T-cell (primary cell): ENCODE measurements around the gene TGM2. TPM values are rescaled to one million over a fixed set of nuclear protein-coding genes. Genes with fewer than 3 reads are reported as not detected.

Experiments used
- ATAC-seq, 4 experiments: fragments of 200-7000 bp in 3 of 4; fragments of 150-1000 bp in 1 of 4; cut with Tn5 transposase; replicated peaks in 1 of 4; 1 replicate in 3 of 4; 2 replicates in 1 of 4; pipeline ENCODE4 v1.10.0; 2021; ENCODE audit warnings: moderate library complexity in 3 of 4, mild to moderate bottlenecking in 2 of 4, moderate number of reproducible peaks in 1 of 4
- CTCF ChIA-PET, 2 donors: fragments of 300-600 bp; sonication (Branson Sonifier 250); formaldehyde crosslinking; loops; one replicate each; lab custom pipeline; 2022; ENCODE audit warnings: antibody characterized with exemption in 2 of 2; lab: Charles Lee
- POLR2A ChIA-PET, 2 donors: fragments of 300-600 bp; sonication (Branson Sonifier 250); formaldehyde crosslinking; loops; one replicate each; lab custom pipeline; 2022; ENCODE audit warnings: antibody characterized with exemption in 2 of 2; lab: Charles Lee
- DNase-seq, 35 experiments: peaks; one replicate each; pipeline versions ENCODE4 v3.0.0 to v3.0.0-alpha.2; 2013 to 2023
- H3K27ac ChIP-seq: one replicate; pipeline ENCODE4 v1.5.1; 2013; ENCODE audit warnings: low read length
- H3K27me3 ChIP-seq, 2 experiments: replicated peaks in 1 of 2; 1 replicate in 1 of 2; 2 replicates in 1 of 2; pipeline versions ENCODE4 v1.6.1 to v1.7.0; 2013; ENCODE audit warnings: low read length in 1 of 2, mixed read lengths in 1 of 2; ENCODE audit not compliant: control insufficient read depth in 2 of 2, insufficient read depth in 2 of 2; ENCODE audit errors: extremely low read depth in 1 of 2
- H3K36me3 ChIP-seq, 2 donors: 1 replicate in 1 of 2; 2 replicates in 1 of 2; pipeline versions ENCODE4 v1.6.1 to v1.7.0; 2013; ENCODE audit warnings: low read length in 1 of 2; ENCODE audit not compliant: control insufficient read depth in 2 of 2, insufficient read depth in 1 of 2; ENCODE audit errors: extremely low read depth in 1 of 2
- H3K4me1 ChIP-seq, 2 experiments: 1 replicate in 1 of 2; 2 replicates in 1 of 2; pipeline versions ENCODE4 v1.6.1 to v1.7.0; 2013; ENCODE audit warnings: low read length in 2 of 2, mixed read lengths in 1 of 2; ENCODE audit not compliant: insufficient read depth in 2 of 2, control insufficient read depth in 1 of 2; ENCODE audit errors: extremely low read depth in 1 of 2
- H3K4me3 ChIP-seq, 2 donors: 1 replicate in 1 of 2; 2 replicates in 1 of 2; pipeline versions ENCODE4 v1.5.1 to v1.7.0; 2013; ENCODE audit warnings: mild to moderate bottlenecking in 2 of 2, low read length in 1 of 2, moderate library complexity in 1 of 2; ENCODE audit not compliant: control insufficient read depth in 1 of 2; ENCODE audit errors: extremely low read depth in 1 of 2
- H3K9me3 ChIP-seq: 2 replicates; pipeline ENCODE4 v1.7.0; 2013
- H3K27ac Mint-ChIP-seq, 2 donors: one replicate each; pipeline ENCODE4 v1.8.0; 2020 to 2021; ENCODE audit warnings: mild to moderate bottlenecking in 2 of 2, mixed read lengths in 2 of 2
- H3K27me3 Mint-ChIP-seq, 2 donors: one replicate each; pipeline ENCODE4 v1.8.0; 2021 to 2022; ENCODE audit warnings: mixed read lengths in 2 of 2
- H3K36me3 Mint-ChIP-seq: one replicate; pipeline ENCODE4 v1.8.0; 2021; ENCODE audit warnings: mixed read lengths
- H3K4me1 Mint-ChIP-seq, 3 donors: one replicate each; pipeline ENCODE4 v1.8.0; 2020 to 2022; ENCODE audit warnings: mixed read lengths in 3 of 3, mild to moderate bottlenecking in 1 of 3
- H3K4me3 Mint-ChIP-seq, 3 donors: one replicate each; pipeline ENCODE4 v1.8.0; 2020 to 2022; ENCODE audit warnings: mild to moderate bottlenecking in 3 of 3, mixed read lengths in 3 of 3, moderate library complexity in 3 of 3
- H3K9me3 Mint-ChIP-seq, 3 donors: one replicate each; pipeline ENCODE4 v1.8.0; 2020 to 2022; ENCODE audit warnings: mixed read lengths in 3 of 3
- WGBS: methylation state at CpG from one replicate; pipeline ENCODE4 v1.1.5; 2013; ENCODE audit warnings: missing lambda C conversion rate; ENCODE audit not compliant: insufficient coverage; 5-methylcytosine and 5-hydroxymethylcytosine counted together
- total RNA-seq, 35 experiments: library from RNA in 6 of 35; stranded (reverse) in 6 of 35; fragments of 120-200 nt in 1 of 35; gene quantifications; one replicate each; pipeline versions ENCODE4 v1.2.1 to v1.2.4 and lab custom pipeline; 2013 to 2026

TGM2 gene
- total RNA-seq, 5 donors from 2014 or later (not counting 1 experiment from before 2014, with no cell fraction given), result 0.62 to 1.8 (median 1.2) TPM; not detected in 2

- peaks cover 16 to 27% of the 10 kb centered on the region in 2 donors for H3K27me3 Mint-ChIP-seq
- Histone ChIP-seq H3K27ac (no peak overlapping the region), H3K27me3 (peaks cover 0 to 16% of the 10 kb centered on the region in 2 experiments), H3K4me1 (no peaks in the 10 kb centered on the region), H3K36me3 (no peaks in the 10 kb centered on the region), H3K9me3 (no peaks in the 10 kb centered on the region), H3K4me3 (no peak overlapping the region)
- H3K4me3 Mint-ChIP-seq, result no peak overlapping the region
- ChIA-PET CTCF (no interaction called here), POLR2A (no interaction called here)
- no peaks in the 10 kb centered on the region for H3K4me1 Mint-ChIP-seq
- WGBS, result 61% methylated on average over 2 of the region's 7 CpGs
- ATAC-seq (no peak), DNase-seq (no peak)
- H3K36me3 Mint-ChIP-seq, result no peaks in the 10 kb centered on the region
- H3K27ac Mint-ChIP-seq, result no peak overlapping the region
- no peaks in the 10 kb centered on the region for H3K9me3 Mint-ChIP-seq
Measured at GRCh38 chr20:38181207-38181801, 16.2 kb upstream of the TGM2 start.

GRCh38 chr20:38180781-38181180, 15.7 kb upstream of the TGM2 start:
- Histone ChIP-seq H3K27me3 (peaks cover 0 to 18% of the 10 kb centered on the region in 2 experiments), H3K27ac (no peak overlapping the region), H3K4me1 (no peaks in the 10 kb centered on the region), H3K4me3 (no peak overlapping the region), H3K36me3 (no peaks in the 10 kb centered on the region), H3K9me3 (no peaks in the 10 kb centered on the region)
- Mint-ChIP-seq H3K36me3 (no peaks in the 10 kb centered on the region), H3K27me3 (peaks cover 16 to 27% of the 10 kb centered on the region in 2 donors), H3K9me3 (no peaks in the 10 kb centered on the region), H3K4me1 (no peaks in the 10 kb centered on the region), H3K27ac (no peak overlapping the region), H3K4me3 (no peak overlapping the region)
- ChIA-PET POLR2A (no interaction called here), CTCF (no interaction called here)
- DNase-seq (no peak), ATAC-seq (no peak)
- WGBS, result no CpG with 5 or more reads among the region's 5 CpGs

GRCh38 chr20:38179846-38180245, 14.8 kb upstream of the TGM2 start:
- ChIA-PET POLR2A (no interaction called here), CTCF (no interaction called here)
- Mint-ChIP-seq H3K9me3 (no peaks in the 10 kb centered on the region), H3K36me3 (no peaks in the 10 kb centered on the region), H3K27ac (no peak overlapping the region), H3K4me3 (no peak overlapping the region), H3K4me1 (no peaks in the 10 kb centered on the region), H3K27me3 (peaks cover 13 to 27% of the 10 kb centered on the region in 2 donors)
- H3K36me3 ChIP-seq, result no peaks in the 10 kb centered on the region
- no peak for DNase-seq
- H3K9me3 ChIP-seq, result no peaks in the 10 kb centered on the region
- no peaks in the 10 kb centered on the region for H3K4me1 ChIP-seq
- H3K4me3 ChIP-seq, result no peak overlapping the region
- WGBS, result 72% methylated on average over 3 of the region's 6 CpGs
- no peak overlapping the region for H3K27ac ChIP-seq
- no peak for ATAC-seq
- peaks cover 0 to 21% of the 10 kb centered on the region in 2 experiments for H3K27me3 ChIP-seq

- H3K27ac ChIP-seq, result no peak overlapping the region
- Mint-ChIP-seq H3K4me1 (no peaks in the 10 kb centered on the region), H3K9me3 (no peaks in the 10 kb centered on the region), H3K27me3 (peaks cover 16 to 24% of the 10 kb centered on the region in 2 donors), H3K4me3 (no peak overlapping the region), H3K36me3 (no peaks in the 10 kb centered on the region), H3K27ac (no peak overlapping the region)
- ATAC-seq, result no peak
- H3K4me1 ChIP-seq, result no peaks in the 10 kb centered on the region
- no peak for DNase-seq
- CTCF ChIA-PET, result no interaction called here
- no peak overlapping the region for H3K4me3 ChIP-seq
- H3K9me3 ChIP-seq, result no peaks in the 10 kb centered on the region
- H3K36me3 ChIP-seq, result no peaks in the 10 kb centered on the region
- WGBS, result 83% methylated on average over 1 of the region's 4 CpGs
- POLR2A ChIA-PET, result no interaction called here
- H3K27me3 ChIP-seq, result peaks cover 0 to 21% of the 10 kb centered on the region in 2 experiments
Measured at GRCh38 chr20:38178581-38178980, 13.5 kb upstream of the TGM2 start.

GRCh38 chr20:38178065-38178491, 13.0 kb upstream of the TGM2 start:
- Histone ChIP-seq H3K9me3 (no peaks in the 10 kb centered on the region), H3K27me3 (peaks cover 0 to 21% of the 10 kb centered on the region in 2 experiments), H3K4me1 (no peaks in the 10 kb centered on the region), H3K27ac (no peak overlapping the region), H3K36me3 (no peaks in the 10 kb centered on the region), H3K4me3 (no peak overlapping the region)
- H3K4me1 Mint-ChIP-seq, result no peaks in the 10 kb centered on the region
- peaks cover 16 to 23% of the 10 kb centered on the region in 2 donors for H3K27me3 Mint-ChIP-seq
- WGBS, result 68% methylated on average over 6 of the region's 8 CpGs
- no peak overlapping the region for H3K4me3 Mint-ChIP-seq
- no peaks in the 10 kb centered on the region for H3K9me3 Mint-ChIP-seq
- ChIA-PET CTCF (no interaction called here), POLR2A (no interaction called here)
- ATAC-seq (no peak), DNase-seq (no peak)
- H3K36me3 Mint-ChIP-seq, result no peaks in the 10 kb centered on the region
- no peak overlapping the region for H3K27ac Mint-ChIP-seq

GRCh38 chr20:38177201-38177600, 12.1 kb upstream of the TGM2 start:
- Histone ChIP-seq H3K27me3 (peaks cover 0 to 21% of the 10 kb centered on the region in 2 experiments), H3K27ac (no peak overlapping the region), H3K9me3 (no peaks in the 10 kb centered on the region), H3K4me1 (no peaks in the 10 kb centered on the region), H3K36me3 (no peaks in the 10 kb centered on the region), H3K4me3 (no peak overlapping the region)
- Mint-ChIP-seq H3K4me3 (no peak overlapping the region), H3K27me3 (peaks cover 16 to 23% of the 10 kb centered on the region in 2 donors), H3K36me3 (no peaks in the 10 kb centered on the region), H3K9me3 (no peaks in the 10 kb centered on the region), H3K4me1 (no peaks in the 10 kb centered on the region), H3K27ac (no peak overlapping the region)
- 85% methylated on average over 8 of the region's 9 CpGs for WGBS
- ATAC-seq (no peak), DNase-seq (no peak)
- CTCF ChIA-PET, result no interaction called here
- POLR2A ChIA-PET, result no interaction called here
